HS-5 (cell line): ENCODE measurements around the gene MED6.

Source experiments
- DNase-seq: peaks from one replicate; pipeline ENCODE4 v3.0.0-alpha.2; 2012; ENCODE audit warnings: low read depth

MED6 gene

GRCh38 chr14:70600382-70601157 lies at the start of gene MED6:
MED6 (minus strand) TSS chr14:70600655; CDS start chr14:70600637, 18 bp downstream.
- peak; percentile 60 for DNase-seq

GRCh38 chr14:70649803-70650202 lies 49.3 kb upstream of the MED6 start:
- DNase-seq: no peak

- no peak for DNase-seq
These were observed 47.9 kb upstream of the MED6 start for GRCh38 chr14:70648346-70648745.

- DNase-seq: no peak
These were observed 46.2 kb upstream of the MED6 start for GRCh38 chr14:70646705-70647104.

GRCh38 chr14:70645892-70646291 lies 45.4 kb upstream of the MED6 start:
- no peak for DNase-seq

GRCh38 chr14:70643967-70644366 lies 43.5 kb upstream of the MED6 start:
- no peak for DNase-seq

- no peak for DNase-seq
These were observed 42.1 kb upstream of the MED6 start for GRCh38 chr14:70642303-70643235.

GRCh38 chr14:70641548-70642302 lies 41.3 kb upstream of the MED6 start, which contains the start of gene TTC9:
TTC9 (plus strand) TSS chr14:70641916; CDS start chr14:70642130, 214 bp downstream.
- no peak for DNase-seq

- DNase-seq: no peak
These were observed 40.6 kb upstream of the MED6 start for GRCh38 chr14:70640938-70641547.

- DNase-seq: no peak
These were observed 38.0 kb upstream of the MED6 start for GRCh38 chr14:70638416-70638815.

GRCh38 chr14:70635971-70636595 lies 35.6 kb upstream of the MED6 start:
- no peak for DNase-seq

GRCh38 chr14:70631948-70632347 lies 31.5 kb upstream of the MED6 start:
- DNase-seq: no peak

GRCh38 chr14:70624972-70625371 lies 24.5 kb upstream of the MED6 start:
- no peak for DNase-seq

GRCh38 chr14:70622111-70622712 lies 21.8 kb upstream of the MED6 start:
- DNase-seq: no peak

GRCh38 chr14:70619708-70620107 lies 19.3 kb upstream of the MED6 start:
- DNase-seq: no peak

- DNase-seq: no peak
These were observed 17.9 kb upstream of the MED6 start for GRCh38 chr14:70618314-70618713.

- no peak for DNase-seq
These were observed 16.2 kb upstream of the MED6 start for GRCh38 chr14:70616646-70617045.

- DNase-seq: no peak
These were observed 10.8 kb upstream of the MED6 start for GRCh38 chr14:70611216-70611615.

- DNase-seq: no peak
These were observed 1.8 kb upstream of the MED6 start for GRCh38 chr14:70602254-70602653.

GRCh38 chr14:70601162-70601561 lies 707 bp upstream of the MED6 start:
- DNase-seq: peak; percentile 4

GRCh38 chr14:70599345-70599744 lies 1.1 kb downstream of the MED6 start:
- DNase-seq: no peak
